Neural cell (in vitro differentiated cells): ENCODE results near the gene UBR7. TPM values are rescaled to one million over a fixed set of nuclear protein-coding genes. Genes with fewer than 3 reads are reported as not detected.
A peak's percentile ranks its signal among the peaks of the same experiment; 100 is the strongest.
"Not testable (repeated sequence)": the region's sequence is repeated elsewhere in the genome, so short reads cannot be mapped to it uniquely, and the experiment has no call there.

Experiments used
- H2AFZ ChIP-seq: fragments of 200-600, 300-800 bp; sonication (generic), shearing (Covaris generic); 2 replicates; pipeline ENCODE4 v1.6.0; 2014; ENCODE audit warnings: low read depth, mild to moderate bottlenecking, antibody characterized with exemption, low read length, moderate library complexity
- H3F3A ChIP-seq: fragments of 200-600 bp; shearing (Covaris generic); 2 replicates; pipeline ENCODE4 v1.6.1; 2016; ENCODE audit warnings: mild to moderate bottlenecking, moderate library complexity, mixed read lengths, antibody characterized with exemption, low read length; ENCODE audit not compliant: insufficient read depth, poor library complexity, severe bottlenecking
- H3K27ac ChIP-seq: fragments of 200-600, 300-800 bp; sonication (generic), shearing (Covaris generic); 2 replicates; pipeline ENCODE4 v1.5.1; 2014; ENCODE audit warnings: mild to moderate bottlenecking, low read length, moderate library complexity
- H3K27me3 ChIP-seq: fragments of 300-800, 200-600 bp; sonication (generic), shearing (Covaris generic); 2 replicates; pipeline ENCODE4 v1.6.0; 2014; ENCODE audit warnings: mild to moderate bottlenecking, low read depth, low read length, moderate library complexity; ENCODE audit not compliant: insufficient read depth
- H3K36me3 ChIP-seq: fragments of 300-800, 200-600 bp; sonication (generic), shearing (Covaris generic); 2 replicates; pipeline ENCODE4 v1.5.1; 2014; ENCODE audit warnings: mild to moderate bottlenecking, antibody characterized with exemption, low read length, moderate library complexity; ENCODE audit not compliant: insufficient read depth
- H3K4me2 ChIP-seq: fragments of 300-800, 200-600 bp; sonication (generic), shearing (Covaris generic); 2 replicates; pipeline ENCODE4 v1.6.0; 2014; ENCODE audit warnings: mild to moderate bottlenecking, low read length
- H3K4me3 ChIP-seq: fragments of 300-800, 200-600 bp; sonication (generic), shearing (Covaris generic); 2 replicates; pipeline ENCODE4 v1.5.1; 2014; ENCODE audit warnings: mild to moderate bottlenecking, low read length, moderate library complexity
- H3K79me2 ChIP-seq: fragments of 200-600 bp; shearing (Covaris generic); replicated peaks from 2 replicates; pipeline ENCODE4 v1.6.0; 2014; ENCODE audit warnings: mild to moderate bottlenecking, low read length, moderate library complexity; ENCODE audit not compliant: insufficient read depth
- H3K9ac ChIP-seq: fragments of 300-800, 200-600 bp; sonication (generic), shearing (Covaris generic); 2 replicates; pipeline ENCODE4 v1.6.1; 2016; ENCODE audit warnings: mild to moderate bottlenecking, low read length, mixed read lengths
- H3K9me2 ChIP-seq: fragments of 200-600 bp; shearing (Covaris generic); 2 replicates; pipeline ENCODE4 v1.6.1; 2016; ENCODE audit warnings: mild to moderate bottlenecking, low read length, mixed read lengths; ENCODE audit not compliant: insufficient read depth
- H3K9me3 ChIP-seq: fragments of 200-600, 300-800 bp; sonication (generic), shearing (Covaris generic); 2 replicates; pipeline ENCODE4 v1.6.1; 2016; ENCODE audit warnings: mild to moderate bottlenecking, mixed run types, low read length, moderate library complexity, mixed read lengths
- H4K20me1 ChIP-seq: fragments of 200-600 bp; shearing (Covaris generic); 2 replicates; pipeline ENCODE4 v1.6.1; 2016; ENCODE audit warnings: mild to moderate bottlenecking, mixed run types; ENCODE audit not compliant: insufficient read depth
- EP300 ChIP-seq: fragments of 450-650 bp; conservative IDR thresholded peaks from 2 replicates; pipeline ENCODE4 v1.6.1; 2014; ENCODE audit warnings: antibody characterized with exemption, mild to moderate bottlenecking, moderate library complexity; ENCODE audit not compliant: poor library complexity, severe bottlenecking
- EZH2 ChIP-seq: fragments of 200-600, 300-800 bp; shearing (Covaris generic), sonication (generic); IDR thresholded peaks from 2 replicates; pipeline ENCODE4 v1.6.1; 2014; ENCODE audit warnings: antibody characterized with exemption, low read length, borderline replicate concordance, mild to moderate bottlenecking; ENCODE audit not compliant: insufficient read depth, poor library complexity, severe bottlenecking
- MXI1 ChIP-seq: fragments of 450-650 bp; conservative IDR thresholded peaks from 2 replicates; pipeline ENCODE4 v1.6.1; 2014; ENCODE audit warnings: antibody characterized with exemption, mild to moderate bottlenecking; ENCODE audit not compliant: poor library complexity, severe bottlenecking
- POLR2AphosphoS5 ChIP-seq: IDR thresholded peaks from 2 replicates; pipeline ENCODE4 v1.6.1; 2012
- RAD21 ChIP-seq: fragments of 450-650 bp; conservative IDR thresholded peaks from 2 replicates; pipeline ENCODE4 v1.6.1; 2014; ENCODE audit warnings: antibody characterized with exemption, mild to moderate bottlenecking, moderate library complexity
- REST ChIP-seq: IDR thresholded peaks from 2 replicates; pipeline ENCODE4 v1.6.1; 2012; ENCODE audit warnings: borderline replicate concordance
- SMC3 ChIP-seq: fragments of 450-650 bp; conservative IDR thresholded peaks from 2 replicates; pipeline ENCODE4 v1.6.1; 2014; ENCODE audit warnings: antibody characterized with exemption, mild to moderate bottlenecking, moderate library complexity; ENCODE audit not compliant: poor library complexity
- TAF1 ChIP-seq: IDR thresholded peaks from 2 replicates; pipeline ENCODE4 v1.6.1; 2012; ENCODE audit warnings: low read depth
- polyA minus RNA-seq: library from RNA; depleted of rRNA, polyadenylated mRNA; stranded (reverse); fragments of >200 nt; gene quantifications from 2 replicates; pipeline ENCODE4 v1.2.3, GENCODE V29; 2014
- polyA plus RNA-seq: library from polyadenylated mRNA; depleted of rRNA; stranded (reverse); fragments of >200 nt; gene quantifications from 2 replicates; pipeline ENCODE4 v1.2.3, GENCODE V29; 2014
- TF ChIP-seq, protein P1 (sequence below): fragments of 450-650 bp; IDR thresholded peaks from 2 replicates; pipeline ENCODE4 v1.5.1; 2014; ENCODE audit warnings: antibody characterized with exemption, mild to moderate bottlenecking, moderate library complexity; ENCODE audit not compliant: poor library complexity, severe bottlenecking

UBR7 gene
- polyA plus RNA-seq: 34.8 and 36.9 TPM in 2 replicates
- 50.5 and 65.5 TPM in 2 replicates for polyA minus RNA-seq

- peak within 1 kb of the TSS; percentile 74 for H3K27ac ChIP-seq
- H3K4me2 ChIP-seq: peak within 1 kb of the TSS; percentile 93
- TF ChIP-seq SMC3 (peak; percentile 80), REST (peak; percentile 26), EZH2 (no peak), EP300 (peak; percentile 54), RAD21 (peak; percentile 70), TAF1 (peak; percentile 60), MXI1 (peak; percentile 85), POLR2AphosphoS5 (peak; percentile 69)
- TF ChIP-seq, protein P1, sequence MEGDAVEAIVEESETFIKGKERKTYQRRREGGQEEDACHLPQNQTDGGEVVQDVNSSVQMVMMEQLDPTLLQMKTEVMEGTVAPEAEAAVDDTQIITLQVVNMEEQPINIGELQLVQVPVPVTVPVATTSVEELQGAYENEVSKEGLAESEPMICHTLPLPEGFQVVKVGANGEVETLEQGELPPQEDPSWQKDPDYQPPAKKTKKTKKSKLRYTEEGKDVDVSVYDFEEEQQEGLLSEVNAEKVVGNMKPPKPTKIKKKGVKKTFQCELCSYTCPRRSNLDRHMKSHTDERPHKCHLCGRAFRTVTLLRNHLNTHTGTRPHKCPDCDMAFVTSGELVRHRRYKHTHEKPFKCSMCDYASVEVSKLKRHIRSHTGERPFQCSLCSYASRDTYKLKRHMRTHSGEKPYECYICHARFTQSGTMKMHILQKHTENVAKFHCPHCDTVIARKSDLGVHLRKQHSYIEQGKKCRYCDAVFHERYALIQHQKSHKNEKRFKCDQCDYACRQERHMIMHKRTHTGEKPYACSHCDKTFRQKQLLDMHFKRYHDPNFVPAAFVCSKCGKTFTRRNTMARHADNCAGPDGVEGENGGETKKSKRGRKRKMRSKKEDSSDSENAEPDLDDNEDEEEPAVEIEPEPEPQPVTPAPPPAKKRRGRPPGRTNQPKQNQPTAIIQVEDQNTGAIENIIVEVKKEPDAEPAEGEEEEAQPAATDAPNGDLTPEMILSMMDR: peak; percentile 76
- no peaks in the 10 kb centered on the region for H3F3A ChIP-seq
- no peaks in the 10 kb centered on the region for H3K36me3 ChIP-seq
- peak within 1 kb of the TSS; percentile 78 for H3K4me3 ChIP-seq
- no peaks in the 10 kb centered on the region for H4K20me1 ChIP-seq
- H2AFZ ChIP-seq: peak within 1 kb of the TSS; percentile 43
- peaks cover 23% of the 10 kb centered on the region for H3K79me2 ChIP-seq
- no peaks in the 10 kb centered on the region for H3K9me2 ChIP-seq
- no peaks in the 10 kb centered on the region for H3K27me3 ChIP-seq
- no peaks in the 10 kb centered on the region for H3K9me3 ChIP-seq
- peak within 1 kb of the TSS; percentile 78 for H3K9ac ChIP-seq
Measured at GRCh38 chr14:93206793-93207467, at the start of gene UBR7, which contains the start of gene GON7. TSS of gene UBR7 (plus strand) at chr14:93207256. CDS start at chr14:93207292, 36 bp downstream. TSS of gene GON7 (minus strand) at chr14:93207065. CDS start at chr14:93207037, 28 bp downstream.

GRCh38 chr14:93158349-93158748, 48.7 kb upstream of the UBR7 start:
- not testable (repeated sequence) for H3K9me2 ChIP-seq, H3F3A ChIP-seq, H3K27ac ChIP-seq, H3K27me3 ChIP-seq, H3K79me2 ChIP-seq, H3K4me2 ChIP-seq, H3K9me3 ChIP-seq, H3K4me3 ChIP-seq, H4K20me1 ChIP-seq, H3K36me3 ChIP-seq, H2AFZ ChIP-seq, H3K9ac ChIP-seq

DNA sequence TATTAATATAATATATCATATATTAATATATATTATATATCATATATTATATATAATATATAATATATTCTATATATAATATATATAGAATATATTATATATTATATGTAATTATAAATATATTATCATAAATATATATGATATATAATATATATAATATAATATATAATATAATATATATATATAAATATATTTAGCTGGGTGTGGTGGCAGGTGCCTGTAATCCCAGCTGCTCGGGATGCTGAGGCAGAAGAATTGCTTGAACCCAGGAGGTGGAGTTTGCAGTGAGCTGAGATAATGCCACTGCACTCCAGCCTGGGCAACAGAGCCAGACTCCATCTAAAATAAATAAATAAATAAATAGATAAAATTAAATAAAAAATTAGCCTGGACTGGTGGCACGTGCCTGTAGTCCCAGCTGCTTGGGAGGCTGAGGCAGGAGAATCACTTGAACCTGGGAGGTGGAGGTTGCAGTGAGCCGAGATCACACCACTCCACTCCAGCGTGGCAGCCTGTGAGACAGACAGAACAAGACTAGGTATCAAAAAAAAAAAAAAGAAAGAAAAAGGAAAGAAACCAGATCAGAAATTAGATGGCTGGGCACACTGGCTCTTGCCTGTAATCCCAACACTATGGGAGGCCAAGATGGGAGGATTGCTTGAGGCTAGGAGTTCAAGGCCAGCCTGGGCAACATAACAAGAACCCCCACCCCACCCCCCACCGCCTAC, 47.3 kb upstream of the UBR7 start:
- H3K79me2 ChIP-seq, H2AFZ ChIP-seq, H3K9me3 ChIP-seq, H3F3A ChIP-seq, H3K4me3 ChIP-seq, H3K9me2 ChIP-seq, H3K27ac ChIP-seq, H3K4me2 ChIP-seq, H3K36me3 ChIP-seq, H3K27me3 ChIP-seq, H4K20me1 ChIP-seq, H3K9ac ChIP-seq: not testable (repeated sequence)
